HL-60 (cell line): ENCODE data around the gene PARD3.

ENCODE experiments used
- CTCF ChIP-seq: IDR thresholded peaks from one replicate; pipeline ENCODE4 v1.5.1; 2011; ENCODE audit warnings: low read length, control low read depth, inconsistent platforms; ENCODE audit not compliant: insufficient read depth
- GABPA ChIP-seq: IDR thresholded peaks from 2 replicates; pipeline ENCODE4 v1.6.1; 2012; ENCODE audit warnings: low read depth
- POLR2AphosphoS5 ChIP-seq: IDR thresholded peaks from 2 replicates; pipeline ENCODE4 v1.6.1; 2012; ENCODE audit warnings: low read depth
- REST ChIP-seq: IDR thresholded peaks from 2 replicates; pipeline ENCODE4 v1.6.1; 2012; ENCODE audit warnings: low read depth; ENCODE audit not compliant: insufficient replicate concordance
- SPI1 ChIP-seq: IDR thresholded peaks from 2 replicates; pipeline ENCODE4 v1.6.1; 2012; ENCODE audit warnings: low read depth, mild to moderate bottlenecking, borderline replicate concordance

- TF ChIP-seq CTCF (no peak), GABPA (no peak), REST (no peak), POLR2AphosphoS5 (no peak), SPI1 (no peak)
Observed at GRCh38 chr10:34817586-34817985, 2.5 kb upstream of the PARD3 start.
